ENCODE measurements around the gene RHBDF2.

The RHBDF2 gene

DNA sequence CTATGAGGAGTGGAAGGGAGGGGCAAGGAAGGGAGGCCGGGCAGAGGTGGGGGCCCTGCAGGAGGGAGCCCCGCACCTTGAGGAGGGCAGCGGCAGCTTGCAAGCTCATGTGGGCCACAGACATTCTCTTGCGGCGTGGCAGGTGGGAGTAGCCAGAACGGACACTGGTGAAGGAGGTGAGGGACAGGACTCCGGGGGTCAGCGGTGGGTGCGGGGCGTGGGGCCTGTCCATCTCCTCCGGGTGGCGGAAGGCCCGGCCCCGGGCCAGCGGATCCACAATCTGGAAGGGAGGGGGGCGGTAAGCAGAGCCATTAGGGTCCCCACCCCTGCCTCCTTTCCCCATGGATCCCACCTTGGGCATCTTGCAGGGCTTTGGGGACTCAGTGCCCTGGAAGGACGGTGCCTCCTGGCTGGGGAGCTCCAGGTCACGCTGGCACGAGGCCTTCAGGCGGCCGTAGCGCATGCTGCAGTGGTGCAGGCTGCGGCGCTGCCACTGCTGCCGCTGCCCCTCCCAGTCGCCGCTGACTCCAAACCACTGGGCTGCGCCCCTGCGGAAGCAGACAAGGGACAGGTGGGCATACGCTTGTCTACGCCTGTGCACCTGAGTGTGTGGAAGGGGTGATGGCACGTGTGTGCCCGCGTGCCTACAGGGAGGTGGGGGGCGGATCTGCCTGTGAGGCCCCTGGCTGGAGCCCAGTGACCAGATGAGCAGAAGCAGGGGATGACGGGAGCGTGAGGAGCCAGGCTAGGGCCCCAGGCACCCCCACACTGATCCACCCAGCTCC is 22.3 kb downstream of the RHBDF2 start:
- DNase-seq: no peak

DNA sequence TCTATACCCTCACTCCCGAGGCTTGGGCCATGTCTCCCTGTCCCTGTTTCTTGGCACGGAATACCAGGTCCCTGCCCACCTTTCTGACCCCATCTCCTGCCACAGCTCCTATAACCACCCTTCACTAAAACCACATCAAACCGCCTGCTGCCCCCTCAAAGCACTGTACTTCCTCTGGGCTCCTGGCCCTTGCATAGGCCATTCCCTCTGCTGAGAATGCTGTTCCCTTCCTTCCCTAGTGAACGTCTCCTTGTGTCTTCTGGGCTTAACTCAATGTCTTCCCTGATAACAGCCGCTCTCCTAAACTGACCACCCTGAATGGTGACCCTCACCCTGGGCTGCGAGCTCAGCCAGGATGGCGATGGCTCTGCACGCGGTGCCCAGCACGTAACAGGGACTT is 23.1 kb downstream of the RHBDF2 start:
- no peak for DNase-seq

GRCh38 chr17:76477576-76477975 is 23.6 kb downstream of the RHBDF2 start:
- DNase-seq: no peak

- DNase-seq: no peak
Measured at GRCh38 chr17:76476736-76477135, 24.5 kb downstream of the RHBDF2 start.

- no peak for DNase-seq
Measured at GRCh38 chr17:76475302-76475701, 25.9 kb downstream of the RHBDF2 start.

DNA sequence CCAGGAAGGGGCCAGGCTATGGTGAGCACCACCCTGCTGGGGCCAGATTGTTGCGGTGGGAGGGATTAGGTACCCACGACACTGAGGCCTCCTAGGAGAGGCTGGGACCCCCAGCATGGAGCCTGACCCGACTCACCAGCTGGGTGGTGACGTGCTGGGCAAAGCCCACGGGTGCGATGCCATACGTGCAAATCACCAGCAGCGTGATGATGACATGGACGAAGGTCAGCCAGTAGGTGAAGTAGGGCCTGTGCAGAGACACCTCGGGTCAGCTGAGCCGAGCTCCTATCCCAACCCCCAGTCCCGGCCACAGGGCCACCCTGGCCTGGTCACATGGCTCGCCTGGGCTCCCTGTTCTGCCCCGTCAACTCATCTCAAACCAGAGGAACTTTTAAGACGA is 26.3 kb downstream of the RHBDF2 start:
- no peak for DNase-seq

- no peak for DNase-seq
Measured at GRCh38 chr17:76474238-76474637, 27.0 kb downstream of the RHBDF2 start.

DNA sequence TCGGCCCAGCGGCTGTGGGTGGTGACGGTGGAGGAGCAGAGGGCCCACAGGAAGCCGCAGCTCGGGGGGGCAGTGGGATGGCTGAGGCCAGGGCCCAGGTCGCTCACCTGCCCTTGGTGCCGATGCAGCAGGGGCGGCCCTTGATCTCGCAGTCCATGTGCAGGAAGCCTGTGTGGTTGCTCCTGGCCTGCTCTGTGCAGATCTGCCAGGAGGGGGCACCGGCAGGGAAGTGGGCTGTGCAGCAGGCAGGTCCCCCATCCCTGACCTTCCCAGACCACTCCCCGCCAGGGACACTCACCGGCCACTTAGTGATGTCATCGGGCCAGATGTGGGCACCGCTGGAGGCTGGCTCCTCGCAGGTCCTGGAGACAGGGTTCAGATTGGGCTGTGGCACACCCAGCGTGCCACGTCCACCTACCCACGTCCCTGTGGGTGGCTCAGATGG is 27.7 kb downstream of the RHBDF2 start:
- no peak for DNase-seq

GRCh38 chr17:76472726-76473125 is 28.5 kb downstream of the RHBDF2 start:
- DNase-seq: no peak

GRCh38 chr17:76472258-76472645 is 29.0 kb downstream of the RHBDF2 start:
- DNase-seq: no peak

DNA sequence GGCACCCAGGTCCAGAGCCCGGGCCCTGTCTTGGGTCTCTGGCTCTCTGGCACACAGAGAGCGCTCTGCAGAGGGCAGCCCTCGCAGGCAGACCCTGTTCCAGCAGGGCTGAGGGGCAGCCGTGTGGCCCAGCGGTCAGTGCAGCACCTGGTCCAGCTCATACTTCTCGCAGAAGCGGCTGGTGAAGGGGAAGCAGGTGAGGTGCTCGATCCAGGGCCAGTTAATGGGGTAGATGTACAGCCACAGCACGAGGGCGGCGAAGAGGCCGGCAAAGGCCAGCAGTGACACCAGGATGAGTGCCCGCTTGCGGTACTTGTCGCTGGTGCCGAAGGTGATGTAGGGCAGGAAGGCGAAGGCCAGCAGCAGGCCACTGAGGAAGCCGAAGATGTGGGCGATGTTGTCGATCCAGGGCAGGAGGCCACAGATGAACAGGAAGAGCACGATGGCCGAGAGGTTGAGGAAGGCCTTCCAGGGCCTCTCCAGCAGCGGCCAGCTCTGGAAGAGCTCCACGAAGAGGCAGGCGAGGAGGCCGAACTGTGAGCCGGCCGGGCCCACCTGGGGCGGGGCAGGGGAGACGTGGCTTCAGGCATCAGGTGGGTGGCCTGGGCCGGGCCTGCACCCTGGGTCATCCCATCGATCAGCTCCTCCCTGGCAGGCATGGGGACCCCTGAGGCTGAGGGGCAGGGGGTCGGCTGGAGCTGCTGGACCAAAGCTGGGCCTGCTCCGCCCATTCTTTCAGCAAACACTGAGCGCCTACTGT is 29.5 kb downstream of the RHBDF2 start:
- no peak for DNase-seq

GRCh38 chr17:76469991-76470739 is 31.1 kb downstream of the RHBDF2 start:
- no peak for DNase-seq

- no peak for DNase-seq
Measured at GRCh38 chr17:76469076-76469990, 31.9 kb downstream of the RHBDF2 start.

DNA sequence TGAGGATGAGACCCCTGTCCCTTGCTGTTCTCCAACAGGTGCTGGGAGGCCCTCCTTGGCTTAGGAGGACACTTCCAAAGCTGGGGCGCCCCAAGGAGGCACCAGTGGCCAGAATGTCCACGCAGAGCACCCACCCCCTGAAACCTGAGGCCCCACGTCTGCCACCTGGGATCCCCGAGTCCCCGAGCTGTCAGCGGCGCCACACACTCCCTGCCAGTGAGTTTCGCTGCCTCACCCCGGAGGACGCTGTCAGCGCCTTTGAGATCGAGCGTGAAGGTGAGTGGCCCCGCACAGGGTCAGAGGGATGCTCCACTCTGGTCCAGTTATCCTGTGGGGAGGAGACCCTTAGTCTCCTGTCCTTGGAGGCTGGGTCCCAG is 32.6 kb downstream of the RHBDF2 start:
- no peak for DNase-seq

DNA sequence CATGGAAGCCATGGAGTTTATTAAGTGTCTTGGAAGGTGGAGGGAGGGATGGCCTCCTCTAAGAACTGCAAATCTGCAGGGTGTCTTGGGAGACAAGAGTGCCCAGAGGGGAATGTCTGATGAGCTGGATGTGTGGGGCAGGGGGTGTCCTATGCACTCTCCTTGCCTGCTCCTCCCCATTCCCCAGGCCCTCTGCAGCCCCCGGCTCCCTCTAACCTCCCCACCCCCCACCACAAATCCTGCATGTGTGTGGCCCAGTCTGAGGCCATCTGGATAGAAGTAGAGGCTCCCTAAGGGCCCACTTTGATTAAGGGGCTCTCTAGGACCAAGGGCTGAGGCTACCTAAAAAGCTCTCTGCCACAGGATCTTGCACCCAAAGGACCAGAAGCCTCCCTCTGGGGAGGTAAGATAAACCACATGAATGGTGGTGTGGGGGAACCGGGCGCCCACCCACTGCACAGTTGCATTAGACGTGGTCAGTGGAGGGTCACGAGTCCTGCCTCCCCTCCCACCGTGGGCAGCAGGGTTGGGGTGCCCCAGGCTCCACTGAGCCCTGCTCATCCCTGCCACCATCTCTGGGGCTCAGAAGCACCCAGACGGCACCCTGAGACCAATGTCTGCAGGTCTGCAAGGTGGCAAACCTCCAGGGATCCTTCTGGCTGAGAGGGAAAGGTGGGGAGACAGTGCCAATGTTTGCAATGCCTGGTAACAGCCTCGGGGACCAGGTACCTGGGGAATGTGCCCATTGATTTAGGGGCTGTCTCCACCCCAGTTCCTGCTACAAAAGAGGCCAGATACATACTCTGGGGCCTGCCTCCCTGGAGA is 33.2 kb downstream of the RHBDF2 start:
- no peak for DNase-seq

DNA sequence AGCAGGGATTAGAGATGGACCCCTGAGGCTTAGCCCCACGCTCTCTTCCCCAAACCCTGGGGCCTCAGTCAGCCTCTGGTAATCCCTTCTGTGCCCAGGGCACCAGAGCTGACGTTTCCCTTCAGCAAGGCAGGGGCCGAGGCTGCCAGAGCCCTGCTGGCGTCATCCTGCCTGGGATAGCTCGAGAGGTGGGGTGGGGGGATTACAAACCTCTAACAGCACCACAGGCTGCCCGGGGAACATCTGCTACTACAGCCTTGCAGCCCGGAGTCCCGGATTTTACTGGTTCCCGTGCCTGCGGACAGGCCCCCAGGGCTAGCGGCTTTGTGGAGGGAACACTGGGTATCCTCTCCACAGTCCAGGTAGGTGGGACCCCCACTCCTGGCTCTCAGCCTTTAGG is 33.9 kb downstream of the RHBDF2 start, which contains the start of gene AANAT:
Gene AANAT, plus strand, starts transcription at position 238 of the 400 bp plus-strand sequence. CDS start 1,144 bp downstream, outside the sequence.
- no peak for DNase-seq

- DNase-seq: no peak
Measured at GRCh38 chr17:76466775-76467130, 34.5 kb downstream of the RHBDF2 start.

GRCh38 chr17:76462556-76463290 is 38.5 kb downstream of the RHBDF2 start:
- DNase-seq: no peak

DNA sequence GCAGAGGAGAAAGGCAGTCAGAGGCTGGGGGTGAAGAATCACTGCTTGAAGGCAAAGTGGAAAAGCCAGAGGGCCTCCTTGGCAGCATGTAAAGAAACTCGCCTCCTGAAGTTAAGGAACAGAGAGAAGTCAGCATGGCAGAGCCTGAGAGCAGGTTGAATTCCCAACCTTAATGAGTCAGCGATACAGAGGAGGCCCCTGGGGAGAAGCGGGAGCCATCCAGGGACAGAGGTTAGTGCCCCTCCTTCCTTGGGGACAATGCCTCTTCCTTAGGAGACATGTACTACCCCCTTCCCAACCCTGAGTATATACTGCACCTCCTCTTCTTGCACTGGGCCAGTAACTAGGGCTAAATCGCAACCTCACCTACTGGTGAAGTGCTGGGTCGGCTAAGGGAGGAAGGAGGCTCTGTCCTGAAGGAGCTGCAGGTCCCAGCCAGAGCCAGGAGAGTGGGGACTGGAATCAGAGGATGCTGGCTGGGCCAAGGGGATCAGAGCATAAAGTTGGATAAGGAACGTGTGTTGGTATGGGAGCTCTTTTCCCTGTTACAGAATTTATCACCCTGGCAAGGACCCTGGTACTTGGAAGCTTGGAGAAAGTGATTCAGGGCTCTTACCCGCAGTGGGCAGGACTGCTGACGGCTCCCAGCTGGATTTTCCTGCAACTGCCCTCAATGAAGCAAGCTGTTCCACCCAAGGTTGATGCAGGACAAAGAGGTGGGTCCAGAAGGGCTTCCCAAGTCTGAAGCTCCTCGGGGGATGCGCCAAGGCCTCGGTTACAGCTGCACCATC is 39.3 kb downstream of the RHBDF2 start:
- DNase-seq: no peak

- DNase-seq: no peak
Measured at GRCh38 chr17:76459674-76460073, 41.5 kb downstream of the RHBDF2 start.

Data from right hindlimb (tissue), 1 donor.